HL-60/S4 treated with phorbol 12-myristate 13-acetate at 8.2 ng/mL for 4 days and 3 days (cell line): ENCODE results near the gene KYNU.
"Not testable (repeated sequence)": the region's sequence is repeated elsewhere in the genome, so short reads cannot be mapped to it uniquely, and the experiment has no call there.

Experiments
- in situ Hi-C: fragments of 300-500 bp; cut with MboI; formaldehyde crosslinking; loops from 2 replicates; pipeline ENCODE4 v1.15.0; 2022; ENCODE audit warnings: low sequenced_read_pairs

The KYNU gene

DNA sequence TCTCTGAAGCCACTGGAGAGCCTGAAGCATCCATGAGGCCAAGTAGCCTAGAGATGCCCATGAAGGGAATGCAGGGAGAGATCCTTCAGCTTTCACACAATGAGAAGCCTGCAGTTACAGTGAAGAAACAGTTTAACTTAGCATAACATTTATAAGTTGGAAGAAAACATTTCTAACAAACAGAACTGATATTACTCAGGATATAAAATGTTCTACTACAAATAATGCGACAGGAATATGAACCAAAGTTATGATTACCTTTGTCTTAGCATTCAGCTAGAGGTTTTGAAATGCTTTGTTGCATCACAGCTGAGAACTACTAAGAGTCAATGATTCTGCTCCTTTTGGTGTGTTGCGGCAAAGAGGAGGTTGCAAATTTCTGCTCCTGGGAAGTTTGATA, 6.9 kb upstream of the KYNU start:
- in situ Hi-C loops: no loop called here

GRCh38 chr2:142871396-142871795, 6.1 kb upstream of the KYNU start:
- in situ Hi-C loops: no loop called here

DNA sequence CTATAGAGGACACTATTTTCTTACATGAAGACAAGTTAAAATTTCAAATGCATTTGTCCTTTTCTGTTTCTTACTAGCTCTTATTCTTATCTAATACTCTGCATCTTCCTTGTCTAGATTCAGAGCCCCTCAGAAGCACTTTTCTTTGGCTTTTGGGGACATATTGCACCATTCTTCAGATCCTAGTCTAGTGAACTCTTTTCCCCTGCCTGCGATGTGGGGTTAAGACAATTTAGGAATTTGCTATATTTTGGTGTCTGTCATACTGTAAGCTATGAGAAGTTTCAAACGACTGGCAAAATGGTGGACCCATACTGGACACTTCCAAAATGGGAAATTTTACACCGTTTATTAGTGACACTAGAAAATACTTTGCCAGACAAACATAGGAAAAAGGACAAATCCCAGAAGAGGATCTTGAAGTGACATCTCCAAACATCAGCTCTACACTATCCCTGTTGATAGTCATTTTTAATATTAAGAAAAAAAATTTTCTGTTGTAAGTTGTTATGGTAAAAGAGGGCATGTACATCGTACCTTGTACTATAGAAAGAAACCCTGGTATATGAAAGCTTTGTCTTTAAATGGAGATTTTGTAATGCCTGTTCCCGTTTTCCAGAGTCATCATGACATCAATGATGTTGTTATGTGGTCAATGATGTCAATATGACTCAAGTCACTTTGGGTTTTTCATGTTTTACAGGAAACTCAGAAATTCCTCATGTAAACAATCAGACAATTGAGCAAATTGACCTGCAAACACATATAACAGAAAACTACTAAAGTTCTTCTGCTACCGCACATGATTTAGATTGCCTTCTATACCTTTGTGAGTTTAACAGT, 4.4 kb upstream of the KYNU start:
- in situ Hi-C loops: no loop called here

DNA sequence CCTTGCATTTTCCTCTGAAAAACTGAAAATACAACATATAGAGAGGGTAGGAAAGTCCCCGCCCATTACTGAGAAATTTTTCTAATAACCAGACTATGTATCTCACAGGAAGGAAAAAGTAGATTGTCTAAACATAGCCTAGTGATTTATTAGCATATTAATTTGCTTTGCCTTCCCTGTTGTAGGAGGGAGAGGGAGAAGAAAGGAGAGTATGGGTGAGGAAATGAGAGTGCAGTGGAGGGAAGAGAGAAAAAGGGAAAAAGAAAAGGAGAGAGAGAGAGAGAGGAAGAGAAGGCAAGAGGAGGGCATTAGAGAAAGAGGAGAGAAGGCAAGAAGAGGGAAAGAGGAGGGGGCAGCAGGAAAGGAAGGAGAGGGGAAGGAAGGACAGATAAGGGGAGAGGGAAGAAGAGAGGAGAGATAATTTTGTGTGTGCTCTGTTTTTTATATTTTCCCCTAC, 3.6 kb upstream of the KYNU start:
- in situ Hi-C loops: no loop called here

- in situ Hi-C loops: no loop called here
Observed at GRCh38 chr2:142874293-142874814, 3.1 kb upstream of the KYNU start.

- in situ Hi-C loops: no loop called here
Observed at GRCh38 chr2:142875010-142875409, 2.5 kb upstream of the KYNU start.

GRCh38 chr2:142875652-142876051, 1.8 kb upstream of the KYNU start:
- in situ Hi-C loops: no loop called here

GRCh38 chr2:142876423-142876822, 1.0 kb upstream of the KYNU start:
- in situ Hi-C loops: no loop called here

DNA sequence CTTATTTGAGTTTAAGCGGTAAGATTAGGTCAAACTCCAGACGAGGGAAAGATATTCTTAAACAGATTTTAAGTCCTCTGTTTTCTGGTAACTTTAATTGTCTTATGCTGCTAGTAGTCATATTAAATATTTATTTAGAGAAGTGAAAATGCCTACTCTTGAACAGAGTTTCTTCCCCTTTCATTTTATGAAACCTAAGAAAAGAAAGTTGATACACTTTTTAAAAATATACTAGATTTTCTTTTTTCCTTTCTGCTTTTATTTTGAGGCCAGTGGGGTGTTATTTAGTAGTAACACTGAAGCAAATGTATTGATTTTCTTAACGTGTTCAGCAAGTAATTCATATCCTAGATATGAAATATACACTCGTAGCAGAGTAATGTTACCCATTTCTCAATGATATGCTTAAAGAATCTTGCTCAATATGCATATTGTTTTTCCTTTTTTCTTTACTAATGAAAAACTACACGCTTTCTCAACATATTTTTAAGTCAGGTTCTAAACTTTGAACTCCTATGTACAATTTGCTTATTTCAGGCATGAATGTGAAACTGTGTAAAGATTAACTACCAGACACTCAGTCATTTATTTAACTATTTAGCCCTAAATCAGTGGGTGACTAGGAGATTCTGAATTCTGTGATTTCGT, 691 bp downstream of the KYNU start:
- in situ Hi-C loops: no loop called here

DNA sequence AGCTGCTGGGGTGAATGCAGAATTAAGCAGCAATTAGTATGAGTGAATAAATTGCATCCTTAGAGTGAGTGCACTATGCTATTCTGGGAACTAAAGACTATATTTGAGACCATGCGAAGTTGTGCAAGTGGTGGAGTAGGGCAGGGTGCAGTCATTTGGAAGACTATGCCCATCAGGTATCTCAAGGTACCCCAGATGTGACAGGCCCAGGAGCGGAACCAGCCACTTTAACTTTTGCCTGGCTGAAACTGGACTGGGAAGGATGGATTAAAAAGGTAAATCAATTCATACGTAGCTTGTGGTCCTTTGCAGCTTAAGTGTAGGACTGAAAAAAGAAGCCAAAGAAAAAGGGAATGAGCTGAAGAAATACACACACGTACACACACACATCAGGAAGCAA, 1.7 kb downstream of the KYNU start:
- in situ Hi-C loops: no loop called here

- in situ Hi-C loops: no loop called here
Observed at GRCh38 chr2:142880279-142880678, 2.8 kb downstream of the KYNU start.

GRCh38 chr2:142881619-142882018, 4.2 kb downstream of the KYNU start:
- in situ Hi-C loops: no loop called here

DNA sequence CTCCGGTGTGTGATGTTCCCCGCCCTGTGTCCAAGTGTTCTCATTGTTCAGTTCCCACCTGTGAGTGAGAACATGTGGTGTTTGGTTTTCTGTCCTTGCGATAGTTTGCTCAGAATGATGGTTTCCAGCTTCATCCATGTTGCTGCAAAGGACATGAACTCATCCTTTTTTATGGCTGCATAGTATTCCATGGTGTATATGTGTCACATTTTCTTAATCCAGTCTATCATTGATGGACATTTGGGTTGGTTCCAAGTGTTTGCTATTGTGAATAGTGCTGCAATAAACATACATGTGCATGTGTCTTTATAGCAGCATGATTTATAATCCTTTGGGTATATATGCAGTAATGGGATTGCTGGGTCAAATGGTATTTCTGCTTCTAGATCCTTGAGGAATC, 5.0 kb downstream of the KYNU start:
- in situ Hi-C loops: not testable (repeated sequence)

DNA sequence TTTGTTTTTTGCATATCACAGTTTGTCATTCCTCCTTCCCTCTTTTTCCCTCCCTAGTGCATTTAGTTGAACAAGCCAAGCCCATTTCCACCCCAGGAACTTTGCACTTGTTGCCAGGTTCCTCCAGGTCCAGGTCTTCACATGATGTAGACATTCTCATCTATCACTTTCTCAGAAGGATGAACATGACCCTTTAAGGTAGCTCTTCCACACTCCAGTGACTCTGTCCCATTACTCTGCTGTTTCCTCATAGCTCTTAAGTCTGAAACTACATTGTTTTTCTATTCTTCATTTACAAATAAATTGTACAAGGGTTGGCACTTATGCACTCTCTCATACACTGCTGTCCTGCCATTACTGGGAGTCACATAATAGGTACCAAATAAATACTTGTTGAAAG, 6.1 kb downstream of the KYNU start:
- in situ Hi-C loops: no loop called here

GRCh38 chr2:142885543-142885942, 8.1 kb downstream of the KYNU start:
- in situ Hi-C loops: no loop called here

DNA sequence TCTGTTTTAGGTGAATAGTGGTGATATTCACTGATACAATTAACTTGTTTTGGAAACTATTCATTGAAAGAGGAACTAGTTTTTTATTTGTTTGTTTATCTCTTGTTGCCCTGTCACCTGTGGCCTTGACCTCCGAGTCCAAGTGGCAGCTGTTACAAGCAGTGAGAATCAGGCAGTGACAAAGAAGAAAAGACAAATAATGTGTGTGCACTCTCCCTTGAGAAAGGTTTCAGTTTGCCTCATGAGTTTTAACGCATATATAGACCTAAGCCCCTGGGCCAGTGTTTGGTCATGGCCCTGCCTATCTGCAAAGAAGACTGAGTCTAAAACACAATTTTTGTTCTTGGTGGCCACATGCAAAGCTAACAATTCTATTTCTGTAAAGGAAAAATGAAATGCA, 15.3 kb downstream of the KYNU start:
- in situ Hi-C loops: no loop called here

GRCh38 chr2:142893241-142893640, 15.8 kb downstream of the KYNU start:
- in situ Hi-C loops: no loop called here

DNA sequence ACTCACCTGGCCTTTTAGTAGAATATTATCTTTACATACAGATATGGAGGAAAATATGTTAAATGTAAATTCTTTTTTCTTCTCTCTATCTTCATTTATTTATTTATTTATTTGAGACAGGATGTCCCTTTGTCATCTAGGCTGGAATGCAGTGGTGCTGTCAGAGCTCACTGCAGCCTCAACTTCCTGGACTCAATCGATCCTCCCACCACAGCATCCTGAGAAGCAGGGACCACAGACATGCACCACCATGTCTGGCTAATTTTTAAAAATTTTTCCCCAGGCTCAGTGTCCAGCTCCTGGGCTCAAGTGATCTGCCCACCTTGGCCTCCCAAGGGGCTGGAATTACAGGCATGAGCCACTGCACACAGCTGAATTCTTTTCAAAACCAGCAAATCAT, 20.3 kb downstream of the KYNU start:
- in situ Hi-C loops: no loop called here

GRCh38 chr2:142900327-142900726, 22.9 kb downstream of the KYNU start:
- in situ Hi-C loops: not testable (repeated sequence)

GRCh38 chr2:142901780-142902179, 24.3 kb downstream of the KYNU start:
- in situ Hi-C loops: no loop called here

DNA sequence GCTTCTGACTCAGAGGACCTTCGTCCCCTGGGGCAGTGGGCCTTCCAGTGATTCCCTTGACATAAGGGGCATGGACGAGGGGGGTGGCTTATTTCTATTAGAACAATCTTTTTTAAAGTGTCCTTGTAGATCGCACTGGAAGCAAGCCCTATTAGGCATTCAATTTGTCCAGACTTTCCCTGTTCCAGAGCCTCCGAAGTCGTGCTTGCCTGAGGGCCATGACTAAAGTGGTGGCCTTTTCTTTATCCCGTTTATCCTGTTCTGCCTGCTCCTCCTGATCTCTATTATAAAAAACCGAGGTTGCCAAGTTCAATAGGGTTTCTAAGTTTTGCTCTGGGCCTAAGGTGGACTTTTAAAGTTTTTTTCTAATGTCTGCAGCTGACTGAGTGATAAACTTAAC, 26.3 kb downstream of the KYNU start:
- in situ Hi-C loops: not testable (repeated sequence)

DNA sequence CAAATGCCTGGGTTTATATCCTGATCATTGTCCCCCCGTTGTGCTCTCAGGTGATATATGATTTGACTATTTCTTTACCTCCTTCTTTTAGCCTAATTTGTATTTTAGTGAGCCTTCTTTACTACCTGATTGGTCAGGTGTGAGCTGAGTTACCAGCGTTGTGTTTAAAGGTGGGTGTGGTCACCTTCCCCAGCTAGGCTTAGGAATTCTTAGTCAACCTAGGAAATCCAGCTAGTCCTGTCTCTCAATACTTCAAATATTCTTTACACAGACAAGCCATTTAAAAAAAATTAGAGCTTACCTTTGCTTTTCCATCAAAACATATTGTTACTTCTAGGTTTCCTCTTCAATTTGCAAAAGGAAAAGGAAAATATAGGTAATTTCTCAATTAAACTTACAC, 30.2 kb downstream of the KYNU start:
- in situ Hi-C loops: no loop called here
